GM18520 (cell line): Measurements from ENCODE around the gene GTF2A1.

Experiments
- ATAC-seq: cut with Tn5 transposase; IDR thresholded peaks from one replicate; pipeline ENCODE4 v1.9.1; 2021; ENCODE audit not compliant: unreplicated experiment

Gene GTF2A1

DNA sequence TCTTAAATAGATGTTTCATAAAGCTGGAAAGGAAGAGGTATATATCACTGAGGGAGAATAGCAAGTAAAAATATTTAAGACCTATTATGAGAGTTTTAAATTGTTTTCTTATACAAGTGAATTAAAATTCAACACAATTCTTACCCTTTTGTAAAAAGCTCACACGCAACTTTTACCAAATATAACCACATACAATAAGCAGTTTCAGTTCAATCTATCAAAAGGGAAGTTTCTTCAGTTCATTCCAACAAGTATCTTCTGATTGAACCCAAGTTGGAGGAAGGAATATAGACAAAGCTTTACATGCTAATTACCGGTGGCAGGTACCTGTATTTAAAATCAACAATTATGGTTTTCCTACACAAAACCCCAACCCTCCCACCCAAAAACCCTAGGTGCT lies 41.1 kb downstream of the GTF2A1 start:
- ATAC-seq: no peak

DNA sequence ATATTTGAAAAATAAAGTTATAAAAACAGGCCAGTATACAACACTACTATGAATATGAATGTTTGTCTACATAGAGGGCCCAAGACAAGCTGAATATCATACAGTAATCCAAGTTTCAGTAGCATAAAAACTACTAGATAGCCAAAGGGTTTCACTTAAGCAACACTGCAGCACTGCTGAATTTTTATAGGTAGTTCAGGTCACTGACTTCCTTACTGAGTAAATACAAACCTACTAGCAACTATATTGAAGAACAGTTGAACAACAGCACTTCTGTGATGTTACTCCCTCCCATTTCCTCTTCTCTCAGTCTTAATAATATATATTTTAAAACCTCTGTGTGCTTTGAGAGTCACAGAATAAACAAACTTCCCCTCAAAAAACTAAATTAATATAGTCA lies 42.7 kb downstream of the GTF2A1 start:
- ATAC-seq: no peak

DNA sequence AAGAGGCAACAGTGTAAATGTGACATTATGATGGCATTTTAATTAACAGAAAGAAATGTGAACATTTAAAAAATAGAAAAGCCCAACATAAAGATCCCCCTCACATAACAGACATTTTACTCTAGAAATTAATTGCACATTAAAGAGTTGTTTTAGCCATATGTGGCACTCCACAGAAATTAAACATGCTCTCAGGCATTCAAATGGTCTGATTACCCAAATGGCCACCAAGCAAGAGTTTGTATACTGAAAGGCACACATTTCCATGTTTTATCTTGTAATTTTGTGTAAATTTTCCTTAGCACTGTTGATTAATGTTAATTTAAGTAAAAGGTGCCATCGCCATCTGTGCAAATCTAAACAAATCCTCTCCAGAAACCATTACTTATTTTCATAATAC lies 43.5 kb downstream of the GTF2A1 start:
- no peak for ATAC-seq

DNA sequence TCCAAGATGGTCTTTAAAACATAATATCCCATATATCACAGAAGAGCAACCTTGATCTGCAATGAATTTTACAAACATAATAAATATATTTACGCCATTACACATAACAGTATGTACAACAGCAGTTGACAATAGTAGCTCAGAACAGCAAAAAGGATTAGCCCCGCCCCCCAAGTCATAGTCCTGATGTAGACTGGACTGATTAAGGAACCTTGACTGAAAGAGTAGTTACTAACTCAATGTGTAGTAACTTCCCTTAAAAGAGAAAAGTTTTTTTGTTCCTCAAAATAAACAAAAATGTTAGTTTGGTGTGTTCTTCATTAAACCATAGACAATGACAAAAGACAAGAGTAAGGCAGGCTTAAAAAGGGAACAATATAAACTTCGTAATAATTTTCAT lies 44.5 kb downstream of the GTF2A1 start:
- no peak for ATAC-seq

DNA sequence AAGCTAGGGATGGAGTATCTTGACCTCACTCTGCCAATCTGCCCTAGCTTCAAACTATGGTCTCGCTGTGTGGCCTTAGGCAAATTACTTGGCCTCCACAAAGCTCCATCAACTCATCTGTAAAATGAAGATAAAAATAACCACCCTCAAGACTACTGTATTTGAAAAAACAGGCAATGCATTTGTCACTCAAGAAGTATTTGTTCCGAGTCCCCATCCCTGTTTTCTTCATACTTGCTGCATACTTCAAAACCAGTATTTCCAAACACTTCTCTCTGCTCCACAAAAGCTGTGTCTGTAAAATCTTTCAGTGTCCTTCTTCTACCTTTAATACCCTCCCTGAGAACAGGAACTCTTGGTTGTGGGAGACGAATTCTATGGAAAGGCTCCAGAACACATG lies 47.9 kb downstream of the GTF2A1 start:
- ATAC-seq: peak; percentile 28

DNA sequence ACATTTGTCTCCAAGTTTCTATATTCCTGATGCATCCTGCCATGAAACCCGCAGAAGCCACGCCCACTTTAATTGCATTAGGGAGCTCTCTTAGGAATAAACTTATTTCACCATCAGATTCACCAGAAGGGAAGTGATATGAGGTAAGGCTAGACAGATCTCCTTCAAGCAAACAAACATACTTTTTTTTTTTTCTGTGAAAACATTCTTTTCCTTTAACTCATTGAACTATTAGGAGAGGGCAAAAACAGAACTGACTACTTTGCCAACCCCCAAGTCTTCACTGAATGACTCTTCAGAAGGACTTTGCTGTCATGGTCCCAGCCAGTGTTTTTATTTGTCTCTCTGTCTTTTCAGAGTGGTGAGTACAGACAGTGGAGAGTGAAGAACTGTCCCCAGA lies 48.4 kb downstream of the GTF2A1 start:
- peak; percentile 14 for ATAC-seq

DNA sequence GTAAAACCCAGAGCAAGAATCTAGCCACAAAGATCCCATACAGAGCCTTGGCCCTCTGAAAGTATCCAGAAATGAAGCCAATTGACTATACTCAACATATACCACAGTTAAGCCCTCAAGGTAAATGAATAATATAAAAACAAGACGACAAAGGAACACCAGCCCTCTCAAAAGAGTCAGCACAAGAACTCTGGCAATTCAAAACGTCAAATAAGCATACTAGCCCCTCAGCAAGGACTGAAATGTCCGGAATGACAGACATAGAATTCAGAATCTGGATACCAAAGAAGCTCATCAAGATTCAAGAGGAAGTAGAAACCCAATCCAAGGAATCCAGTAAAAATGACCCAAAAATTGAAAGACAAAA lies 49.9 kb downstream of the GTF2A1 start:
- no peak for ATAC-seq

DNA sequence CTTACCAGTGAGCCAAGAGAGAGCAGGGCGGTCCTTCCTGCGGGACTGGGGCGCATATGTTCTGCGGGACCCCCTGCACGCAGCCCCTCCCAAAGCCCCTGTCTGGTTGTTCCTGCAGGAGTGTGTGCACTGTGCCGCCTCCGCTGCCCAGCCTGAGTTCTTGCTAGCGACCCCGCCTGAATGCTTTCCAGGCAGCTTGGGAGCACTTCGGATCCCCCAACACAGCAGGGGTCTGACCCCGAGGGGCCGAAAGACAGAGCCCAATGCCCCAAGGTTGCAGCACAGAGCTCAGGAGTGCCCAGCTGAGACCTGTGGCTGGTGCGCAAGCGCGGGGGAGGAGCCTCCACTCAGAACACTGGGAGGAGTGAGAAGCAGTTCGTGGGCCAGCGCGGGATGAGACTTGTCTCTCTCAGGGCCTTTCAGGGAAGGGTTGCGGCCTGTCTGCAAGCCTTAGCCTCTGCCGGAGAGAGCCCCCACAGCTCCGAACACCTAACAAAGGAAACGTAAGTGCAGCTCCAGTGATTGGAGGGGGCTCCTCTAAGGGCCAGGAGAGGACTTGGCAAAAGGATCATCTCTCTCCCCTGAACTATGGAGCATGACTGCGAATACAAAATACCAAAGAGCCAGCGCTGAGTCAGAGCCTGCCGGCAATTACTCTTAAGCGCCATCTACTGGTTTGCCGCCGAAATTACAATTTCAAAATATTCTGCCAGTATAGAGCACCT lies 50.5 kb downstream of the GTF2A1 start:
- peak; percentile 89 for ATAC-seq

DNA sequence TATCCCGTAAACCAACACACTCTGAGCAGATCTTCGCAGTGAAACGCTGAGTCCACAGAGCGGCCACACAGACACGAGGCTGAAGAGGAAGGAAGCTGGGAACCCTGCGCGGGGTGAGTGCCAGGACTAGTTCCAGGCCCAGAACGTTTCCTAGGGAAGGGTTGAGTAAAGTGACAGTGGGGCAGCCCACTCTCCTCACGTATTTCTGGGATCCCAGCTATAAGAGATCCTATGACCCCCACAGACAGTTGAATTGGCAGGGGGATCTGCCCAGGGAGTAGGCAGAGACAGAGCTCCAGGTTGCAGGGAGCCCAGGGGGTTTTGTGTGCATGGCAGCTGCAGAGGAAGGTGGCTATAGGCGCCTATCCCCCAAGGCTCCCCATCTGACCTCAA lies 51.1 kb downstream of the GTF2A1 start:
- no peak for ATAC-seq

DNA sequence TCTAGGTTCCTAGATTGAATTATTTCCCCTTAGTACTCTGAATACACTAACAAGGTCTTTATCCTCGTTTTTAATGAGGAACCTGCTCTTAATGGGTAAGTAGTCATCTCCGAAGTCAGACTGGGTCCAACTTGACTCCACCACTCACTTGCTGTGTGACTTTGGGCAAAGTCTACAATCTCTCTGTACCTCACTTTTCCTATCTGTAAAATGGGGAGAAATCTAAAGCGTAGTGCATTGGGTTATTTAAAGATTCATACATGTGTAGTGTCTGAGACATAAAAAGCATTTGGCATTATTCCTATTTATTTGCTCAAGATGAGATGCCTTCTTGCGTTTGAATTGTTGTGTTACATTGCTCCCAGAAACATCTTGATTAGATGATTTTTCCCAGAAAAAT lies 51.5 kb downstream of the GTF2A1 start:
- no peak for ATAC-seq

DNA sequence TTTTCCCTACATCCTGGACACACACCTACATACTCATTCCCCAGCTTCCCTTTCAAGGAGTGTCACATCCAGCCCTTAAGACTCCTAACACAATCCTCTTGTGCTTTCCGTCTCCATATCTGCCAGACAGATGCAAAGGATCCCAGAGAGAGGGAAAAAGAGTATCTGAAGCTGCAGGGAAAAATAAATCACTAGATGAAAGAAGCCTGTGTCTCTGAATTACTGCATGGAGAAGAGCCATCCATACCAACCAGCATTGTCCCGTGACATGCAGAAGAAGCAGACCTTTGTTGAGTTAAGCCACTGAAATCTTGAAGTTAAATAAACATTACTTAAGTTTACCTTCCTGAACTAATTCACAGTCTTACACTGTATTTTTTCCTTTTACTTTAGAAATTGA lies 54.6 kb downstream of the GTF2A1 start:
- ATAC-seq: no peak

DNA sequence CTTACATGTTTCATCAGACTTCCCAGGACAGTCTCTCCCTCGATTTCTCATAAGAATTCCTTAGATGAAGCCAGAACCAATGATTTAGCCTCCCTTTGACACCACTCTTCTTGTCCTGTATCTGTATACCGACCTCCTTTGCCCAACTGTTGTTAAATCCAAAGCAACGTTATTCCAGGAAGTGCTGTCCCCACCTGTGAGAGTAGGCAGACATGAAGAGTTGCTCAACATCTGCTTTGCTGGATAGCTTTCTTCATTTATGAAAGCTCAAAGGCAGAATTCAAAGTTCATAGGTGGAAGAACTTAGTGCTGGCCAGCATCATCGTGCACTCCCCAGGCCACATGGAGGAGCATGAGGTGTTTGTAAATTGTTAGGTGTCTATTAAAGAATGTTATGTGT lies 55.6 kb downstream of the GTF2A1 start:
- ATAC-seq: no peak

DNA sequence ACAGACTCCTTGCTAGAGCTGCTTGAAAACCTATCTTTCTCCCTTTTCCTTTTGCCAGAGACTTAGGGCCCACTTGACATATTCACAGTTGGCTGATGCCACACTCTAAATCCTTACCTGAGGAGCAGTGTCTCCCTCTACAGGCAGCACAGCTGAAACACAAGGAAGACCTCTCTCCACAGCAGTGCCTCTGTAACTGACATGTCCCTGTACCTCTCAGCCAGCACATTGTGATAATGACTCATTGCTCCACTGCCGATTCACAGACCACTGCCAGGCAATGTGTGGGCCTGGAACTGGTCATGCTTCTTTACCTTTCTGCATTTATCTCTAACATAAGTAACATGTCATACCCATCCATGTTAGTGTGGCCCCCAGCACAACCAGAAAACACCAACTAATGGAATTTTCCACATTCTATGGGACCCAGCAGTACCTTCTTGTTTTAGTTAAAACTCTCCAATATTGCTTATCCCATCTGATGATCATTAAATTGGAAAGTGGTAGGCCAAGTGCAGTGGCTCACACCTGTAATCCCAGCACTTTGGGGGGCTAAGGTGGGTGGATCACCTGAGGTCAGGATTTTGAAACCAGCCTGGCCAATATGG lies 56.5 kb downstream of the GTF2A1 start:
- peak; percentile 81 for ATAC-seq

DNA sequence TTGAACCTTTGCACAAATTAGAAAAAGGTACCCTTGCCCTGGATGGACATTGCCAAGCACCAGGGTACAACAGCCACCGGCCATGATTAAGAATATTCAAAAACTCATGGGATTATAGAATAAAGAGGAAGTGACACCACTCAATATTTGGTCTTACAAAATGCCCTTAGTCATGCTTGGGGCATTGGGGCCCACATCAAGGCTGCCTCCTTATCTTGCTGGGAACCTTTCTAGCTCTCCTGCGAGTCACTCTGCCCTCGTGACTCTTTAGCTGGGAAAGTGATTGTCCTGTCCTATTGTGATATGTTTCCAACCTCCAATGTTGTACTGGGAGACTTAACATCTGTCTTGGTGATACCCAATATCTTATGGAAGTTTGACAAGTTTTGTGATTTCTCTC lies 57.8 kb downstream of the GTF2A1 start:
- ATAC-seq: no peak

DNA sequence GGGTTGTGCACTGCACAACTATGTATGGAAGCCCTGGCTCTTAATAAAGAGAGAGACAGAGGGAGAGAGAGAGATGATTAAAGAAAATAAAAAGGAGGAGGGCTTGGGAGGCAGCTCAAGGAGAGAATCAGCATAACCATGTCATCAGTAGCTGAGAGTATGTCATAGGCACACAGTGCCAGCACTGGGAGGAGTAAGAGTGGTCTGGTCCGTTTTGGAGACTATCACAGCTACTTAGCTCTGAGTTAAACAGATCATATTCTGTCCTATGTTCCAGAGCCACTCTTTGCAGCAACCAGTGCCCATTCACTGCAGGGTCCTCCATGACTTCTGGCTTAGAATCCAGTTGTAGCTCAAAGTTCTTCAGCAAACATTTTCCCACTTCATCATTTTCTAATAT lies 59.0 kb downstream of the GTF2A1 start:
- ATAC-seq: no peak

DNA sequence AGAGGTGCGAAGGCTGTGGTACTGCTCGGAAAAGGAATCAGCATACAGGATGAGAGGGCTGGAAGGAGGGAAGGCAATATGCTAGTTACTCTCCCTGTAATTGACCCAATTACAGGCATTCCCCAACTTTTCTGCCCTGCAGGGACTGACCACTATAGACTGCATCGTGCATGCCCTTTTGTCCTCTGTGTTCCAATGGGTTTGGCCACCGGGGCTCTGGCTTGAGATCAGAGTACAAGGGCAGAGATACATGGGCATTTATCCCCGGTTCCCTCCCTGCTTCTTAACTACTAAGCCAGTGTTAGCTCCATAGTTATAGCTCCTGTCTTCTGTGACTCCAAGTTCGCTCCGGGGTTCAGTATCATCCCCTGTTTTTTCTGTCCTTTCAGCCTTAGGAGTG lies 59.7 kb downstream of the GTF2A1 start:
- ATAC-seq: no peak

DNA sequence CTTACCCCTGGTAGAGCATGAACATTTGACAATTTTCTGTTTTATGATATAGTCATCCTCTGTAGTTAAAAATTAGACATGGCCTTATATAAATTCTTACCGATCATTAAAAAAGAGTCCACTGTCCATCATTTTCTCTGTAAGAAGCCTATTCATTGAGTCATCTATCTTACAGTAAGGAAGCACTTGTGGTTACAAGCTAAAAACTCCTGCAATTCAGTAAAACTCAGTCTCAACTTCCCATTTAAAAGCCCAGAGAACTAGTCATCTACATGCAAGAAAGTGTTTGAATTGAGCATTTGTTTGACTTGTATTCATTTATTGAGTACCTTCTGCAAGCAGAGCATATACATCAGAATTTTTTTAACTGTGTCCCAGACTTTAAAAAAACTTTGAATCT lies 63.3 kb downstream of the GTF2A1 start:
- ATAC-seq: no peak

DNA sequence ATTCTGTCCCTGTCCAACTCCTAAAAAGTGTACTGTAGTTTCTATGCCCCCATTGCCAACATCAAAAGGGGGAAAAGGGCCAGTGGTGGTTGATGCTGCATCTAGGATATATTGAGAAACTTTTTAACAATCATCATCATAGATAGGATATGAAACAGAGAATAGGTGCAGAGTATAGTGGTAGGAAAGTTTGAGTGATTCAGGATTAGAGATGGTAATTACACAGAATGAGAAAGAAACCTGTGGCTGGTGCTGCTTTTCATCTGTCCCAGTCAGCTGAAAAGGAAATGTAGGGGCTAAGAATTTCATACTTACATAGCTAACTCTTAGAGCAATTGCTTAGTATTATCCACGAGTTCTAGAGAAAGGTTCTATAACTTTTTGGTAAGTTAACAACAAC lies 67.6 kb downstream of the GTF2A1 start:
- no peak for ATAC-seq

DNA sequence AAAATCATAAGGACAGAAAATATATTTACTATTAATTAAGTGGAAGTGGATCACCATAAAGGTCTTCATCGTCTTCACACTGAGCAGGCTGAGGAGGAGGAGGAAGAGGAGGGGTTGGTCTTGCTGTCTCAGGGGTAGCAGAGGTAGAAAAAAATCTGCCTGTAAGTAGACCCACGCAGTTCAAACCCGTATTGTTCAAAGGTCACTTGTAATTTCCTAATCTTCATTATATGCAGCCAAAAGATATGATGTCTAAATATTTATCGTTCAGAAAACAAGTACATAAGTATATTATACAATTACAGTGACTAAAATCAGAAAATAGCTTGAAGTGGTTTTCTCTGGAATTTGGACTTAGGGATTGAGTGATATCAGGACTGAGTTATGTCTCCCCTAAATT lies 72.1 kb downstream of the GTF2A1 start:
- no peak for ATAC-seq

DNA sequence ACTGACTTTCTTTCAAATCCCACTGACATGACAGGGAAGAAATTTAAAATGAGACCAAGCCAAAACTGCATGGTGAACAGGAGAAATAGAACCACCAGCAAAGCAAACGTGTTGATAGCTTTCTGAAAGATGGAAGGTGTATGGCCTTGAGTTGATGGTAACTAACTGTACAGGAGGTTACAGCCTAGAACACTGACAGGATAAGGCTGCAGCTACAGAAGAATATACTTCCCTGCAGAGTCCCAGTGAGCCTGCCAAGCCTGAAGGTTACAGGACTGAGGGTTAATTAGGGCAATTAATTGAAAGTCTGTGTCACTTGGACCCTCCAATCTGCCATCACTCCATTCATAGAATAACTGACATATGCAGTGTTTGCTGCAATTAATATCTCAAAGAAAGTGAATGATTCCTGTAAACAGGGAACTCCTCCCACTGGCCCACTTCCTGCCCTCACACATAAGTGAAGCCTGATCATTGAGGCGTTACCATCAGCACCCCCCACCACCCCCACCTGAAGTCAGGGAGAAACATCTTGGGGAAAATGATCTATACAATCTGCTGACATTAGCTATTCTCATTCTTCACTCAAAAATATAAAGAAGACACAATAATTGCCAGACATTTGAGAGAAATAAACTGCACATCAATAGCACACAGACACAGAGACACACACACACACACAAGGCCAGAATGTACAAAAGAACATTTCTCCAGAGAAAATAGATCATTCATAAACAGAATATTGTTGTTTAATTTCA lies 73.4 kb downstream of the GTF2A1 start:
- no peak for ATAC-seq

DNA sequence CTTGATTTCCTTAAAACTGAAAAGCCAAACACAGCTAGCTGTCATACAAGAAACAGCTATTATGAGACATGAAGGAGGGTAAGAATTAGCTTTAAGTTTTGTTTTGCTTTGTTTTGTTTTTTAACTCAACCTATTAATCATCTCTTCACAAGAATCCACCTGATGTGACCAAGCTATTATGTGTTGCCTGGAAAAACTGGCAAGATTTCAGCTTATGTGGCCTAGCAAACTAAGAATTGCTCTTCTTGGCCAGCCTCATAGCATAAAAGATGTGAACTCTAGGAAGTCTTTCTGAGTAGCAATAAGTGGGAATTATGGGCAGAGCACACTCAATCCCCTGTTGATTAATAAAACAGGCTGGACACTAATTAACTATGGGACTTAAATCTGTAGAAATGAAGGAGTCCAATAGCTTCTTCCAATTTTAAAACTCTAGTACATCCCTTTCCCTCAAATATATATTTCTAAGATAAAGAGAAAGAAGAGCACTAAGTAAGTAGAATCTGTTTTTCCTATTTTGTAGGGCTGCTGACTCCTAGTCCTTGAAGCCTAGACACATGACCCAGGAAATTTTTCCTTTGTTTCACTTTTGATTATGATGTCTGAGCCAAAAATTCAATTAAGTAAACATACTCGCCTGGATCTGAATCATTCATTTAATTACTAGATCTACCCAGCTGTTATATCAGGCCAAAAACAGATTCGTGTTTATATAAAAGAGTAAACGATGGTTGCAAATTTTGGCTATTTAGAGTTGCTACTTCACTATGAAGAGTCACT lies 75.7 kb downstream of the GTF2A1 start:
- ATAC-seq: no peak

DNA sequence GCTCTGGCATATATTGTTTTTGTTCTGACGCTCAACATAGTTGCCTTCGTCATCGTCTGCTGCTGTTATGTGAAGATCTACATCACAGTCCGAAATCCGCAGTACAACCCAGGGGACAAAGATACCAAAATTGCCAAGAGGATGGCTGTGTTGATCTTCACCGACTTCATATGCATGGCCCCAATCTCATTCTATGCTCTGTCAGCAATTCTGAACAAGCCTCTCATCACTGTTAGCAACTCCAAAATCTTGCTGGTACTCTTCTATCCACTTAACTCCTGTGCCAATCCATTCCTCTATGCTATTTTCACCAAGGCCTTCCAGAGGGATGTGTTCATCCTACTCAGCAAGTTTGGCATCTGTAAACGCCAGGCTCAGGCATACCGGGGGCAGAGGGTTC lies 77.0 kb downstream of the GTF2A1 start:
- ATAC-seq: no peak
